Ascending aorta (tissue), 2 donors: ENCODE measurements around the gene B4GALNT4. TPM values are rescaled to one million over a fixed set of nuclear protein-coding genes. Genes with fewer than 3 reads are reported as not detected.

Experiments
- DNase-seq, 2 donors: peaks; one replicate each; pipeline ENCODE4 v3.0.0-alpha.2; 2019; ENCODE audit warnings: low spot score in 2 of 2
- H3K27ac ChIP-seq, 2 donors: fragments of 200-600 bp; sonication (generic); one replicate each; pipeline ENCODE4 v1.5.1; 2016 to 2017; ENCODE audit warnings: mild to moderate bottlenecking in 1 of 2
- H3K27me3 ChIP-seq: fragments of 200-600 bp; sonication (generic); one replicate; pipeline ENCODE4 v1.5.1; 2017
- H3K36me3 ChIP-seq, 2 donors: fragments of 200-600 bp; sonication (generic); one replicate each; pipeline ENCODE4 v1.5.1; 2016
- H3K4me1 ChIP-seq, 2 donors: fragments of 200-600 bp; sonication (generic); one replicate each; pipeline ENCODE4 v1.5.1; 2016 to 2017; ENCODE audit warnings: mild to moderate bottlenecking in 1 of 2
- H3K4me3 ChIP-seq, 2 donors: fragments of 200-600 bp; sonication (generic); one replicate each; pipeline ENCODE4 v1.5.1; 2016 to 2017; ENCODE audit warnings: mild to moderate bottlenecking in 1 of 2
- H3K9me3 ChIP-seq, 2 donors: fragments of 200-600 bp; sonication (generic); one replicate each; pipeline ENCODE4 v1.5.1; 2016
- intact Hi-C: fragments of 100-400 bp; cut with DNase I; formaldehyde crosslinking; loops from one replicate; pipeline ENCODE4 v1.15.1; 2023
- total RNA-seq: library from RNA; depleted of rRNA; stranded (reverse); fragments of >200 nt; gene quantifications from one replicate; pipeline ENCODE4 v1.1.0, GENCODE V29; 2016
- TF ChIP-seq, protein P1 (sequence below), 3 experiments: fragments of 200-600 bp in 2 of 3; fragments of 450-650 bp in 1 of 3; sonication (generic) in 2 of 3; IDR thresholded peaks; one replicate each; pipeline ENCODE4 v1.5.1; 2016 to 2019; ENCODE audit warnings: antibody characterized with exemption in 3 of 3, mild to moderate bottlenecking in 1 of 3, moderate library complexity in 1 of 3

B4GALNT4 gene
- total RNA-seq, 1 donor from 2014 or later: not detected

GRCh38 chr11:373716-374551 is 4.6 kb downstream of the B4GALNT4 start:
- TF ChIP-seq, protein P1, sequence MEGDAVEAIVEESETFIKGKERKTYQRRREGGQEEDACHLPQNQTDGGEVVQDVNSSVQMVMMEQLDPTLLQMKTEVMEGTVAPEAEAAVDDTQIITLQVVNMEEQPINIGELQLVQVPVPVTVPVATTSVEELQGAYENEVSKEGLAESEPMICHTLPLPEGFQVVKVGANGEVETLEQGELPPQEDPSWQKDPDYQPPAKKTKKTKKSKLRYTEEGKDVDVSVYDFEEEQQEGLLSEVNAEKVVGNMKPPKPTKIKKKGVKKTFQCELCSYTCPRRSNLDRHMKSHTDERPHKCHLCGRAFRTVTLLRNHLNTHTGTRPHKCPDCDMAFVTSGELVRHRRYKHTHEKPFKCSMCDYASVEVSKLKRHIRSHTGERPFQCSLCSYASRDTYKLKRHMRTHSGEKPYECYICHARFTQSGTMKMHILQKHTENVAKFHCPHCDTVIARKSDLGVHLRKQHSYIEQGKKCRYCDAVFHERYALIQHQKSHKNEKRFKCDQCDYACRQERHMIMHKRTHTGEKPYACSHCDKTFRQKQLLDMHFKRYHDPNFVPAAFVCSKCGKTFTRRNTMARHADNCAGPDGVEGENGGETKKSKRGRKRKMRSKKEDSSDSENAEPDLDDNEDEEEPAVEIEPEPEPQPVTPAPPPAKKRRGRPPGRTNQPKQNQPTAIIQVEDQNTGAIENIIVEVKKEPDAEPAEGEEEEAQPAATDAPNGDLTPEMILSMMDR (IDR thresholded peaks at IDR 0.05): no peak
- Histone ChIP-seq H3K4me1 (no peaks in the 10 kb centered on the region), H3K27ac (no peak overlapping the region), H3K9me3 (no peaks in the 10 kb centered on the region), H3K4me3 (no peak overlapping the region), H3K36me3 (no peaks in the 10 kb centered on the region), H3K27me3 (peaks cover 8% of the 10 kb centered on the region)
- DNase-seq: no peak
- intact Hi-C loops: no loop called here

DNA sequence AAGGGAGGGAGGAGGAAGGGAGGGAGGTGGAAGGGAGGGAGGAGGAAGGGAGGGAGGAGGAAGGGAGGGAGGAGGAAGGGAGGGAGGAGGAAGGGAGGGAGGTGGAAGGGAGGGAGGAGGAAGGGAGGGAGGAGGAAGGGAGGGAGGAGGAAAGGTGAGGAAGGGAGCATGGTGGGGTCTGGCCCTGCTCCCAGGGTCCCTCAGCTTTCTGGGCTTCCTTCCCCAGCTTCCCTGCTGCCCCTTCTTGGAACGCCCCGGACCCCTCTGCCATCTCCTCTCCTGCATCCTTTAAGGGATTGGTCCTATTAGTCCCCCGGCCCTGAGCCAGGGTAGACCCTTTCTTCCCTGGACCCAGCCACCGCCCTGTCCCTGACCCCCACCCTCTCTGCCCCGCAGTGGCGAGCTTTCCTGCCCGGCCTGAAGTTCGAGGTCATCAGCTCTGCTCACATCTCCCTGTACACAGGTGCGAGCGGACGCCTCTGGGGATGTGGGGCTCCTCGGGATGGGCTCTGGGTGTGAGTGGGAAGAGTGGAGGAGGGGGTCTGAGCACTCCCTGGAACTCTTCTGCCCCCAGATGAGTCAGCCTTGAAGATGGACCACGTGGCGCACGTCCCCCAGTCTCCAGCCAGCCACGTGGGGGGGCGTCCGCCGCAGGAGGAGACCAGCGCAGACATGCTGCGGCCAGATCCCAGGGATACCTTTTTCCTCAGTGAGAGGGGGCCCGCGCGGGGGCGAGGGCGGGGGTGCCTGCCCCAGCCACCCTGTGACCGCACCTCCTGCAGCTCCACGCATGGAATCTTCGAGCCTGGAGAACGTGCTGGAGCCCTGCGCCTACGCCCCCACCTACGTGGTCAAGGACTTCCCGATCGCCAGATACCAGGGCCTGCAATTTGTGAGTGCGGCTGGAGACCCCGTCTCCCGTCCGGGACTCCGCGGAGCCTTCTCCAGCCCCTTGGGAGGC is 6.0 kb downstream of the B4GALNT4 start:
- H3K9me3 ChIP-seq: no peaks in the 10 kb centered on the region
- H3K4me3 ChIP-seq: no peak overlapping the region
- TF ChIP-seq, protein P1 (IDR thresholded peaks at IDR 0.05): no peak
- H3K27me3 ChIP-seq: peaks cover 2% of the 10 kb centered on the region
- no peak overlapping the region for H3K27ac ChIP-seq
- no peaks in the 10 kb centered on the region for H3K4me1 ChIP-seq
- no peaks in the 10 kb centered on the region for H3K36me3 ChIP-seq
- intact Hi-C loops: no loop called here
- DNase-seq: no peak

- no peaks in the 10 kb centered on the region for H3K36me3 ChIP-seq
- H3K9me3 ChIP-seq: no peaks in the 10 kb centered on the region
- no peak overlapping the region for H3K4me3 ChIP-seq
- intact Hi-C loops: no loop called here
- no peak for DNase-seq
- no peaks in the 10 kb centered on the region for H3K4me1 ChIP-seq
- no peak overlapping the region for H3K27ac ChIP-seq
- H3K27me3 ChIP-seq: no peaks in the 10 kb centered on the region
- TF ChIP-seq, protein P1 (IDR thresholded peaks at IDR 0.05): no peak
These were observed 7.4 kb downstream of the B4GALNT4 start for GRCh38 chr11:376531-377173.

DNA sequence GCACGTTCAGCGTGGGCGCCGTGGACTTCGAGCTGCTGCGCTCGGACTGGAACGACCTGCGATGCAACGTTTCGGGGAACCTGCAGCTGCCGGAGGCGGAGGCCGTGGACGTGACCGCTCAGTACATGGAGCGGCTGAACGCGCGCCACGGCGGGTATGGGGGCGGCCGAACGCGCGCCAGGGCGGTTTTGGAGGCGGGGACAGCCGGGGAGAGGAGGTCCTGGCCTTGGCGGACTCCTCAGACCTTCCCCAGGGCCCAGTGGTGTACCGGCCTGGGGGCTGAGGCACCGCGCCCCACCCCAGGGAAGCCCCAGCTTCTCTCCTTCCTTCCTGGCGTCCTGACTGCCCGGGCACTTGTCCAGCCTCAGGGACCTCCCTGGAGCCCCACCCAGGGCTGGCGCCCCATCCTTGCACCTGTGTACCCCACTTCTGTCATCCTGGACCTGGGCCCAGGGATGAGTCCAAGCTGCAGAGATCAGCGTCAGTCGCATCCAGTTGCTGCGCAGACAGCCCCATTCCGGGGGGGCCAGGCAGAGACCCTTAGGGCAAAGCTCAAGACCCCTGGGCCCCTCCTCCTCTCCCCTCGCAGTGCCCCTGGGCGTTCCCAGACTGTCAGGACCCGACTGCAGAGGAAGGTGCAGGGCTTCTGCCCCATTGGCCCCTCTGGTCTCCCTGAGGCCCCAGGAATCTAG is 8.0 kb downstream of the B4GALNT4 start:
- Histone ChIP-seq H3K36me3 (no peaks in the 10 kb centered on the region), H3K4me1 (no peaks in the 10 kb centered on the region), H3K27ac (no peak overlapping the region), H3K27me3 (no peaks in the 10 kb centered on the region), H3K4me3 (no peak overlapping the region), H3K9me3 (no peaks in the 10 kb centered on the region)
- no peak for DNase-seq
- TF ChIP-seq, protein P1 (IDR thresholded peaks at IDR 0.05): no peak
- intact Hi-C loops: no loop called here

- no peaks in the 10 kb centered on the region for H3K4me1 ChIP-seq
- intact Hi-C loops: no loop called here
These were observed 8.7 kb downstream of the B4GALNT4 start for GRCh38 chr11:377883-378500.

More at GRCh38 chr11:377883-378500, 8.7 kb downstream of the B4GALNT4 start:
- TF ChIP-seq, protein P1 (IDR thresholded peaks at IDR 0.05): no peak
- no peak overlapping the region for H3K4me3 ChIP-seq
- no peak overlapping the region for H3K27ac ChIP-seq
- no peaks in the 10 kb centered on the region for H3K9me3 ChIP-seq
- H3K36me3 ChIP-seq: no peaks in the 10 kb centered on the region
- H3K27me3 ChIP-seq: no peaks in the 10 kb centered on the region
- no peak for DNase-seq
